HFFc6 (cell line): ENCODE results near the gene VAV3. TPM values are rescaled to one million over a fixed set of nuclear protein-coding genes. Genes with fewer than 3 reads are reported as not detected.

Experiments
- DNase-seq: peaks from one replicate; pipeline ENCODE4 v3.0.0-alpha.2; 2018
- H3K27ac Mint-ChIP-seq: 2 replicates; pipeline ENCODE4 v1.8.0; 2020; ENCODE audit warnings: mild to moderate bottlenecking, mixed read lengths
- H3K27me3 Mint-ChIP-seq: 2 replicates; pipeline ENCODE4 v1.8.0; 2021; ENCODE audit warnings: mild to moderate bottlenecking, moderate library complexity, mixed read lengths; ENCODE audit not compliant: insufficient read depth
- H3K36me3 Mint-ChIP-seq: 2 replicates; pipeline ENCODE4 v1.8.0; 2021; ENCODE audit warnings: low read depth, mixed read lengths
- H3K4me1 Mint-ChIP-seq: 2 replicates; pipeline ENCODE4 v1.8.0; 2020; ENCODE audit warnings: low read depth, mixed read lengths
- H3K4me3 Mint-ChIP-seq: 2 replicates; pipeline ENCODE4 v1.8.0; 2020; ENCODE audit warnings: mild to moderate bottlenecking, moderate library complexity, mixed read lengths
- H3K9me3 Mint-ChIP-seq: 2 replicates; pipeline ENCODE4 v1.8.0; 2020; ENCODE audit warnings: mild to moderate bottlenecking, mixed read lengths
- total RNA-seq, 6 experiments: library from RNA; stranded (reverse); fragmentation: NEBNext Ultra II Directional; extraction: Animal tissue kit (Norgen Biotek cat#: 25700); gene quantifications; 2 replicates in 1 of 6; 3 replicates in 5 of 6; pipeline ENCODE4 v1.2.3, GENCODE V29; 2021
- TF ChIP-seq, protein P1 (sequence below): fragments of 200-600 bp; sonication (generic); IDR thresholded peaks from 2 replicates; pipeline ENCODE4 v1.5.0; 2021; ENCODE audit warnings: antibody characterized with exemption, mild to moderate bottlenecking

Gene VAV3
- total RNA-seq, 6 experiments from 2014 or later: not detected

GRCh38 chr1:107690491-107690890, 274.5 kb downstream of the VAV3 start:
- Mint-ChIP-seq H3K4me1 (no peaks in the 10 kb centered on the region), H3K9me3 (peaks cover 39% of the 10 kb centered on the region), H3K4me3 (no peak overlapping the region), H3K27me3 (no peaks in the 10 kb centered on the region), H3K36me3 (no peaks in the 10 kb centered on the region), H3K27ac (no peak overlapping the region)
- no peak for DNase-seq
- TF ChIP-seq, protein P1, sequence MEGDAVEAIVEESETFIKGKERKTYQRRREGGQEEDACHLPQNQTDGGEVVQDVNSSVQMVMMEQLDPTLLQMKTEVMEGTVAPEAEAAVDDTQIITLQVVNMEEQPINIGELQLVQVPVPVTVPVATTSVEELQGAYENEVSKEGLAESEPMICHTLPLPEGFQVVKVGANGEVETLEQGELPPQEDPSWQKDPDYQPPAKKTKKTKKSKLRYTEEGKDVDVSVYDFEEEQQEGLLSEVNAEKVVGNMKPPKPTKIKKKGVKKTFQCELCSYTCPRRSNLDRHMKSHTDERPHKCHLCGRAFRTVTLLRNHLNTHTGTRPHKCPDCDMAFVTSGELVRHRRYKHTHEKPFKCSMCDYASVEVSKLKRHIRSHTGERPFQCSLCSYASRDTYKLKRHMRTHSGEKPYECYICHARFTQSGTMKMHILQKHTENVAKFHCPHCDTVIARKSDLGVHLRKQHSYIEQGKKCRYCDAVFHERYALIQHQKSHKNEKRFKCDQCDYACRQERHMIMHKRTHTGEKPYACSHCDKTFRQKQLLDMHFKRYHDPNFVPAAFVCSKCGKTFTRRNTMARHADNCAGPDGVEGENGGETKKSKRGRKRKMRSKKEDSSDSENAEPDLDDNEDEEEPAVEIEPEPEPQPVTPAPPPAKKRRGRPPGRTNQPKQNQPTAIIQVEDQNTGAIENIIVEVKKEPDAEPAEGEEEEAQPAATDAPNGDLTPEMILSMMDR: no peak

DNA sequence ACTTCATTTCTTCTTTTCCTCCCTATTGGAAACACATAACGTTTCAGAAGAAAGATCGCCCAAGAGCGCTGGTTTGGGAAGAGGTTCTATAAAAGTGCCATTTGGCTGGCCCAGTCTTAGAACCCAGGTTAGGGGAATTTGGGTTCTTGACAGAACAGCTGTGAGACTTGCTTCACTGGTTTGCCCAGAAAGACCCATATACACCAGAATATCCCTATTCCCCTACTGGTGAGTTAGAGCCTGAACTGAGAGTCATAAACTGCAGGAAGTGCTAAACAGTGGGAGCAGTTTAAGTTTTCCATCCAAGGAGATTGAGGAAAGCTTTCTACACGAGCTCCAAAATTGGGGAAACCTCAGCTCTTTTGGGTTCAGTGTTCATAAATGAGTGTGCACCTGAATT, 275.2 kb downstream of the VAV3 start:
- TF ChIP-seq, protein P1: no peak
- H3K4me3 Mint-ChIP-seq: no peak overlapping the region
- H3K4me1 Mint-ChIP-seq: no peaks in the 10 kb centered on the region
- DNase-seq: no peak
- no peaks in the 10 kb centered on the region for H3K27me3 Mint-ChIP-seq
- H3K9me3 Mint-ChIP-seq: peaks cover 36% of the 10 kb centered on the region
- no peak overlapping the region for H3K27ac Mint-ChIP-seq
- H3K36me3 Mint-ChIP-seq: no peaks in the 10 kb centered on the region

GRCh38 chr1:107689159-107689558, 275.8 kb downstream of the VAV3 start:
- DNase-seq: no peak
- no peaks in the 10 kb centered on the region for H3K27me3 Mint-ChIP-seq
- H3K4me1 Mint-ChIP-seq: no peaks in the 10 kb centered on the region
- TF ChIP-seq, protein P1: no peak
- H3K4me3 Mint-ChIP-seq: no peak overlapping the region
- no peak overlapping the region for H3K27ac Mint-ChIP-seq
- H3K36me3 Mint-ChIP-seq: no peaks in the 10 kb centered on the region
- peaks cover 33% of the 10 kb centered on the region for H3K9me3 Mint-ChIP-seq

- Mint-ChIP-seq H3K4me1 (no peaks in the 10 kb centered on the region), H3K27me3 (no peaks in the 10 kb centered on the region), H3K9me3 (peaks cover 29% of the 10 kb centered on the region), H3K27ac (no peak overlapping the region), H3K36me3 (no peaks in the 10 kb centered on the region), H3K4me3 (no peak overlapping the region)
- DNase-seq: no peak
- TF ChIP-seq, protein P1: no peak
Observed at GRCh38 chr1:107687849-107688753, 276.9 kb downstream of the VAV3 start.

DNA sequence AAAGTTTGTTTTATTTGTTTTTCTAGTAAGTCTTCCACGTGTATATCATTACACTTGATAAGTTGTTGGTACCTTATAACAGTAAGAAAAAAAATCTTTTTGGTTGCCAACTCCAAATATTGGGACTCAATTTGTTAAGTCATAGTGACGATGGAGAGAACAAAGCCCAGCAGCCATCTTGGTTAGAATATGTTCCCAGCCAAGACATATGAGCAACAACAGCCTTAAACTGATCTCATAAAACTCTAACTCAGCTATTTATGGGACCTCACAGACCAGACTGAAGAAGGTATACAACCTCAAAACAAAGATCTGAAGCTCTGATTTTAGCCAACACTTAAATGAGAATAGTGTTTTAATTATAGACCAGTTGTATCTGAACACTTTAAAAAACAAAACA, 281.3 kb downstream of the VAV3 start:
- H3K36me3 Mint-ChIP-seq: no peaks in the 10 kb centered on the region
- no peak for DNase-seq
- H3K27ac Mint-ChIP-seq: no peak overlapping the region
- H3K4me1 Mint-ChIP-seq: no peaks in the 10 kb centered on the region
- 0 out of 2 replicates have a peak, but pooled peaks cover 1% of the 10 kb centered on the region for H3K9me3 Mint-ChIP-seq
- H3K4me3 Mint-ChIP-seq: no peak overlapping the region
- H3K27me3 Mint-ChIP-seq: no peaks in the 10 kb centered on the region
- TF ChIP-seq, protein P1: no peak
